ENCODE data around the gene CHD1. TPM values are rescaled to one million over a fixed set of nuclear protein-coding genes. Genes with fewer than 3 reads are reported as not detected.
A peak's percentile ranks its signal among the peaks of the same experiment; 100 is the strongest.

Gene CHD1
- total RNA-seq, 4 donors from 2014 or later, result 27.3 to 48.5 (median 41.4) TPM

DNA sequence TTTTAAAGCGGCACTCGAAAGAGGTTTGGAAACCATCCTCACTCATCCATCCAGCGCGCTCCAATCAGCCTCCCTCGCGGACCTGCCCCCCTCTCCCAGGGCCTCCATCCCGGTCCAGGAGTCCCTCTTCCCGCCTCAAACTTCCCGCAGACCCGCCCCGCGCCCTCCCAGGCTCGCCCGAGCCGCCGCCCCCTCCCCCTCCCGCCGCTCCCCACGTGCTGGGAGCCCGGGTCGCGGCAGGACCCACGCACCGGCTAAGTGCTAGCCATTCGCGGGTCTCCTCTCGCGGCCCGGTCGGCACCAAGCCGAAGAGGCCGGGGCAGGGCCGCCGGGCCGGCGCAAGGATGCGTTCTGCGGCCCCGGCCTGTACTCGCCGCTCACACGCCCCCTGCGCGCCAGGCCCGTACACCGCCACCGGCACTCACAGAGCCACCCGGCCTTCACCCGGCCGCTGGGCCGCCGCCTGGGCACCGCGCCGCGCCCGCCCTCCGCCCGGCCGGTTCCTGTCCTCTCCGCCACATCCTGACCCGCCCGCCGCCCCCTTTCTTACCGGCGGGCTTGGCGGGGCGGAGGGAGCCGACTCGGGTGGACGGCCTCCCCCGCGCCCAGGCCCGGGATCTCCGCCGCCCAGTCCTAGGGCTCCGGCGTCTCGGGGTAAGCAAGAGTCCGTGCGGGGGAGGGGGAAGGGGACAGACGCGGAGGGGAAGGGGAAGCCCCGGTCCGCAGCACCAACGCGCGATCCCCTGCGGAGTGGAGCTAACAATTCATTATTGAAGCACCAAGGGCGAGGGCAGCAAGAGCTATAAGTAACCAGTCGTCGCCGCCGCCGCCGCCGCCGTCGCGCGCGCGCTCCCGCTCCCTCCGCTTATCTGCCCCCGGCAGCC lies 576 bp downstream of the CHD1 start:
- intact Hi-C loops (cut with DNase I), result no loop called here
- Histone ChIP-seq H3K4me1 (peaks cover 0 to 58% (median 13%) of the 10 kb centered on the region in 3 donors), H3K36me3 (peaks cover 0 to 27% (median 12%) of the 10 kb centered on the region in 3 donors), H3K4me3 (peak overlapping the region; percentile 87 to 99 (median 94)), H3K27me3 (no peaks in the 10 kb centered on the region), H3K27ac (peak overlapping the region; percentile 99 to 100 (median 100)), H3K9me3 (no peaks in the 10 kb centered on the region)
- TF ChIP-seq CTCF (IDR thresholded peaks at IDR 0.05) (no peak), POLR2A (IDR thresholded peaks at IDR 0.05) (no peak)
- WGBS, 2 donors, result 0 to 1% methylated on average over 8 to 9 of the region's 106 CpGs
- DNase-seq, result peak; percentile 69

GRCh38 chr5:98927242-98927988 lies 1.4 kb downstream of the CHD1 start:
- WGBS, 2 donors, result 0% methylated on average over 14 of the region's 14 CpGs
- Histone ChIP-seq H3K36me3 (peaks cover 0 to 33% (median 17%) of the 10 kb centered on the region in 3 donors), H3K27me3 (no peaks in the 10 kb centered on the region), H3K4me3 (peak overlapping the region; percentile 87 to 99 (median 94)), H3K4me1 (peaks cover 0 to 54% (median 13%) of the 10 kb centered on the region in 3 donors), H3K9me3 (no peaks in the 10 kb centered on the region), H3K27ac (peak overlapping the region; percentile 99 to 100 (median 100))
- intact Hi-C loops (cut with DNase I), result no loop called here
- DNase-seq, result no peak
- TF ChIP-seq CTCF (IDR thresholded peaks at IDR 0.05), result no peak
- peak in 3 of 4 donors; percentile 16 to 83 (median 69) for TF ChIP-seq POLR2A (IDR thresholded peaks at IDR 0.05)

GRCh38 chr5:98923966-98924365 lies 4.8 kb downstream of the CHD1 start:
- H3K27me3 ChIP-seq, result no peaks in the 10 kb centered on the region
- no peaks in the 10 kb centered on the region for H3K9me3 ChIP-seq
- no peak for TF ChIP-seq CTCF (IDR thresholded peaks at IDR 0.05)
- no peak for TF ChIP-seq POLR2A (IDR thresholded peaks at IDR 0.05)
- H3K4me3 ChIP-seq, result no peak overlapping the region
- 81 to 91% methylated on average over 3 of the region's 3 CpGs for WGBS, 2 donors
- H3K27ac ChIP-seq, result no peak overlapping the region
- DNase-seq, result no peak
- peaks cover 0 to 57% (median 10%) of the 10 kb centered on the region in 3 donors for H3K4me1 ChIP-seq
- peaks cover 0 to 67% (median 21%) of the 10 kb centered on the region in 3 donors for H3K36me3 ChIP-seq
- intact Hi-C loops (cut with DNase I), result no loop called here

DNA sequence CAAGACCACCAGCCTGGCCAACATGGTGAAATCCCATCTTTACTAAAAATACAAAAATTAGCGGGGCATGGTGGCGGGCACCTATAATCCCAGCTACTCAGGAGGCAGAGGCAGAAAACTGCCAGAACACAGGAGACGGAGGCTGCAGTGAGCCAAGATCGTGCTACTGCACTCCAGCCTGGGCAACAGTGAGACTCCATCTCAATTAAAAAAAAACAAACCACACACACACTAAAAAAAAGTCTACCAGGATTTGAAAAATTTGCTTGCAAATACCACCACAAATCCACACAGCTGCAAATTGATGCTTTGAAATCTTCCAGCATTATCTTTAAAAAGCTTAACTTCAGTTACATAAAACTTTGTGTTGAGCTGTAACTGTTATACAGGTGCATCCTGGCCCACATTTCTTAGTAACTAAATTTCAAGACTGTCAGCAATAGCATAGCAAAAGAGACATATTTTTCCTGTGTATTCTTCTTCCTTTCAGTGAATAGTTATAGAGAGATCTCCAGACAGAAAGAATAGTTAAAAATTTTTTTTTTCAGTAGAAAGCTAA lies 6.8 kb downstream of the CHD1 start:
- H3K36me3 ChIP-seq, result peaks cover 0 to 77% (median 21%) of the 10 kb centered on the region in 3 donors
- WGBS, 2 donors, result 81 to 94% methylated on average over 4 of the region's 4 CpGs
- peaks cover 0 to 54% (median 10%) of the 10 kb centered on the region in 3 donors for H3K4me1 ChIP-seq

More for the DNA sequence above, 6.8 kb downstream of the CHD1 start:
- no peak for TF ChIP-seq CTCF (IDR thresholded peaks at IDR 0.05)
- TF ChIP-seq POLR2A (IDR thresholded peaks at IDR 0.05), result no peak
- Histone ChIP-seq H3K27ac (no peak overlapping the region), H3K4me3 (no peak overlapping the region), H3K27me3 (no peaks in the 10 kb centered on the region), H3K9me3 (no peaks in the 10 kb centered on the region)
- intact Hi-C loops (cut with DNase I), result no loop called here
- no peak for DNase-seq
